IMR-90 (cell line): ENCODE results near the gene PSMB2. TPM values are rescaled to one million over a fixed set of nuclear protein-coding genes. Genes with fewer than 3 reads are reported as not detected.
"Not testable (repeated sequence)": the region's sequence is repeated elsewhere in the genome, so short reads cannot be mapped to it uniquely, and the experiment has no call there.

Experiments used
- ATAC-seq: fragments of 200-7000 bp; cut with Tn5 transposase; 2 replicates; pipeline ENCODE4 v1.9.1; 2020; ENCODE audit warnings: low read depth, mild to moderate bottlenecking, moderate library complexity
- BruUV-seq: library from RNA; stranded (reverse); fragments of 400-500 nt; replicated peaks from 2 replicates; lab custom pipeline; 2021; lab: Mats Ljungman, UMichigan
- CTCF ChIA-PET: fragments of 300-600 bp; formaldehyde crosslinking; extraction: SDS; loops from one replicate; lab custom pipeline; 2021; ENCODE audit warnings: antibody characterized with exemption; lab: Yijun Ruan, JAX
- POLR2A ChIA-PET: fragments of 300-600 bp; sonication (Branson Sonifier 250); formaldehyde crosslinking; loops from one replicate; lab custom pipeline; 2022; ENCODE audit warnings: antibody characterized with exemption; ENCODE audit not compliant: unreplicated experiment; lab: Charles Lee
- DNase-seq: peaks from one replicate; pipeline ENCODE4 v3.0.0; 2013
- H2AFZ ChIP-seq: replicated peaks from 2 replicates; pipeline ENCODE3; 2013; ENCODE audit warnings: low read length, mild to moderate bottlenecking; ENCODE audit not compliant: poor library complexity
- H2AK5ac ChIP-seq: 2 replicates; pipeline ENCODE4 v1.6.1; 2013; ENCODE audit warnings: low read depth, low read length, inconsistent platforms
- H2AK9ac ChIP-seq: replicated peaks from 2 replicates; pipeline ENCODE3; 2013; ENCODE audit warnings: mild to moderate bottlenecking, low read depth, low read length, moderate library complexity; ENCODE audit not compliant: poor library complexity
- H2BK120ac ChIP-seq: 2 replicates; pipeline ENCODE4 v1.6.1; 2013; ENCODE audit warnings: low read depth, low read length, inconsistent platforms
- H2BK15ac ChIP-seq: 3 replicates; pipeline ENCODE4 v1.6.1; 2013; ENCODE audit warnings: low read depth, low read length, inconsistent platforms
- H2BK20ac ChIP-seq: 2 replicates; pipeline ENCODE4 v1.6.1; 2013; ENCODE audit warnings: low read depth, mild to moderate bottlenecking, inconsistent platforms, low read length, moderate library complexity
- H2BK5ac ChIP-seq: 2 replicates; pipeline ENCODE4 v1.6.1; 2013; ENCODE audit warnings: mild to moderate bottlenecking, low read depth, low read length, inconsistent platforms; ENCODE audit not compliant: poor library complexity, severe bottlenecking
- H3K14ac ChIP-seq: replicated peaks from 2 replicates; pipeline ENCODE4 v1.6.1; 2013; ENCODE audit warnings: low read depth, low read length, inconsistent platforms
- H3K18ac ChIP-seq: 2 replicates; pipeline ENCODE4 v1.6.1; 2013; ENCODE audit warnings: low read depth, low read length, control low read depth
- H3K23ac ChIP-seq: 2 replicates; pipeline ENCODE4 v1.6.1; 2013; ENCODE audit warnings: low read depth, low read length, inconsistent platforms
- H3K27ac ChIP-seq: 2 replicates; pipeline ENCODE4 v1.5.1; 2013; ENCODE audit warnings: mild to moderate bottlenecking, control low read depth, low read length; ENCODE audit not compliant: insufficient read depth
- H3K27me3 ChIP-seq: 2 replicates; pipeline ENCODE4 v1.6.1; 2013; ENCODE audit warnings: low read length; ENCODE audit not compliant: control insufficient read depth, insufficient read depth
- H3K36me3 ChIP-seq: 2 replicates; pipeline ENCODE4 v1.6.1; 2013; ENCODE audit warnings: low read length, mixed read lengths; ENCODE audit not compliant: control insufficient read depth, insufficient read depth
- H3K4ac ChIP-seq: 2 replicates; pipeline ENCODE4 v1.6.1; 2013; ENCODE audit warnings: low read depth, low read length, inconsistent platforms
- H3K4me1 ChIP-seq: 2 replicates; pipeline ENCODE4 v1.6.1; 2013; ENCODE audit warnings: low read length, mixed read lengths; ENCODE audit not compliant: control insufficient read depth, insufficient read depth
- H3K4me2 ChIP-seq: 2 replicates; pipeline ENCODE4 v1.6.1; 2013; ENCODE audit warnings: low read depth, mild to moderate bottlenecking, control low read depth, low read length, moderate library complexity
- H3K4me3 ChIP-seq: 2 replicates; pipeline ENCODE4 v1.5.1; 2013; ENCODE audit warnings: low read depth, mild to moderate bottlenecking, control low read depth, low read length, moderate library complexity; ENCODE audit not compliant: insufficient read depth
- H3K56ac ChIP-seq: 2 replicates; pipeline ENCODE4 v1.6.1; 2013; ENCODE audit warnings: low read length, inconsistent platforms; ENCODE audit not compliant: insufficient read depth; ENCODE audit errors: extremely low read depth
- H3K79me1 ChIP-seq, 2 experiments: 2 replicates each; pipeline ENCODE4 v1.6.1; 2013; ENCODE audit warnings: low read length in 2 of 2, inconsistent platforms in 1 of 2, low read depth in 1 of 2
- H3K9ac ChIP-seq: 2 replicates; pipeline ENCODE4 v1.6.1; 2013; ENCODE audit warnings: low read depth, low read length, control low read depth
- H3K9me1 ChIP-seq: 2 replicates; pipeline ENCODE4 v1.6.1; 2013; ENCODE audit warnings: low read length, inconsistent platforms; ENCODE audit not compliant: insufficient read depth
- H3K9me3 ChIP-seq: 2 replicates; pipeline ENCODE4 v1.6.1; 2013; ENCODE audit warnings: low read length; ENCODE audit not compliant: control insufficient read depth, insufficient read depth
- H4K20me1 ChIP-seq: 2 replicates; pipeline ENCODE4 v1.6.1; 2013; ENCODE audit warnings: low read length, inconsistent platforms; ENCODE audit not compliant: insufficient read depth
- H4K5ac ChIP-seq: 2 replicates; pipeline ENCODE4 v1.6.1; 2013; ENCODE audit warnings: mild to moderate bottlenecking, low read depth, low read length, control low read depth
- H4K8ac ChIP-seq, 2 experiments: 2 replicates each; pipeline ENCODE4 v1.6.1; 2013; ENCODE audit warnings: low read depth in 2 of 2, low read length in 2 of 2, control low read depth in 1 of 2, inconsistent platforms in 1 of 2
- H4K91ac ChIP-seq: 2 replicates; pipeline ENCODE4 v1.6.1; 2013; ENCODE audit warnings: low read depth, low read length, inconsistent platforms; ENCODE audit not compliant: insufficient read depth
- BHLHE40 ChIP-seq: fragments of 150-350 bp; IDR thresholded peaks from 2 replicates; pipeline ENCODE4 v1.6.1; 2016; ENCODE audit warnings: mild to moderate bottlenecking, low read depth, low read length
- CEBPB ChIP-seq: IDR thresholded peaks from 2 replicates; pipeline ENCODE4 v1.6.1; 2012; ENCODE audit warnings: low read depth, low read length, improper control_type of control experiment
- MXI1 ChIP-seq: IDR thresholded peaks from 2 replicates; pipeline ENCODE4 v1.6.1; 2012; ENCODE audit warnings: low read depth, mild to moderate bottlenecking, low read length, moderate library complexity, borderline replicate concordance
- RFX5 ChIP-seq: IDR thresholded peaks from 2 replicates; pipeline ENCODE4 v1.8.0; 2012; ENCODE audit warnings: low read depth, mild to moderate bottlenecking, low read length, moderate library complexity
- SMC3 ChIP-seq: fragments of 150-350 bp; IDR thresholded peaks from 2 replicates; pipeline ENCODE4 v1.6.1; 2016; ENCODE audit warnings: low read depth, mild to moderate bottlenecking, antibody characterized with exemption, low read length, moderate library complexity
- WGBS, 2 experiments: methylation state at CpG; one replicate each; pipeline versions ENCODE4 v1.1.5 to v1.1.7; 2013; ENCODE audit warnings: missing lambda C conversion rate in 2 of 2; ENCODE audit not compliant: insufficient read length in 1 of 2; ENCODE audit errors: extremely low coverage in 2 of 2; 5-methylcytosine and 5-hydroxymethylcytosine counted together
- dilution Hi-C: fragments of 300-500 bp; cut with HindIII; formaldehyde crosslinking; loops from one replicate; pipeline ENCODE4 v1.14.3; 2018; ENCODE audit warnings: low sequenced_read_pairs; ENCODE audit not compliant: unreplicated experiment
- in situ Hi-C: fragments of 300-500 bp; cut with MboI; formaldehyde crosslinking; loops from 3 replicates; pipeline ENCODE4 v1.14.3; 2019; ENCODE audit warnings: low sequenced_read_pairs, inconsistent platforms, mixed read lengths
- intact Hi-C: fragments of 100-400 bp; cut with micrococcal nuclease; formaldehyde crosslinking; loops from 2 replicates; pipeline ENCODE4 v1.10.0; 2022
- polyA plus RNA-seq, 3 experiments: library from polyadenylated mRNA; depleted of rRNA; stranded (reverse); fragments of >200 nt; gene quantifications; 2 replicates each; pipeline ENCODE4 v1.2.3, GENCODE V29; 2012; ENCODE audit warnings: low replicate concordance in 1 of 3
- total RNA-seq: library from RNA; depleted of rRNA; stranded (reverse); fragments of >200 nt; gene quantifications from 2 replicates; pipeline ENCODE4 v1.2.3, GENCODE V29; 2012

The PSMB2 gene
- total and polyA plus RNA-seq, 2 of the 4 experiments (the other 2 are of a cell fraction), result 23.8 to 86.2 TPM

DNA sequence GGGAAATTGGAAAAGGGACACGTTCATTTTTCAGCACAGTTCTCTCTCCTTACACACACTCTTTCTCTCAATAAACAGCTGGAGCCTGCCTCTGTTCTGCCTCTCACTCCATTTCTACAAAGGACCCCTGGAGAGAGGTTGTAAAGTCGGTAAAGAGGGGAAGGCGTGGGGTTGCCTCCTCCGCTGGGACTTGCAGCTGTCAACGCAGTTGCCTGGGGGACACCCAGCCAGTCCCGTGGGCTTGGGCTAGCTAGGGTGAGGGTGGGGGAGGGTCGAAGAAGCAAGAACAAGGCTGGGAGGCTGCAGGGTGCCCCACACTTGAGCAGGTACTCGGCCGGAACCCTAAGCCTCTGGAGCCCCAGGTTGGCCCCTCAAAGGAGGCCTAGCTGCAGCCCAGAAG, 49.8 kb upstream of the PSMB2 start (continued):
- TF ChIP-seq RFX5 (no peak), SMC3 (no peak), MXI1 (no peak), BHLHE40 (no peak), CEBPB (no peak)

DNA sequence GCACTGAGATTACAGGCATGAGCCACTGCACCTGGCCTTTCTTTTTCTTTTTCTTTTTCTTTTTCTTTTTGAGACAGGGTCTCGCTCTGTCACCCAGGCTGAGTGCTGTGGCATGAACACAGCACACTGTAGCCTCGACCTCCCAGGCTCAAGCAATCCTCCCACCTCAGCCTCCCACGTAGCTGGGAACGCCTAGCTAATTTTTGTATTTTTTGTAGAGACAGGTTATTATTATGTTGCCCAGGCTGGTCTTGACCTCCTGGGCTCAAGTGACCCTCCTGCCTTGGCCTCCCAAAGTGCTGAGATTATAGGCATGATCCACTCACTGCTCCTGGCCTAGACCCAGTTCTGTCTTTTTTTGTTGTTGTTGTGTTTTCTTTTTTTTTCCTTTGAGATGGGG, 48.8 kb upstream of the PSMB2 start:
- H3K56ac ChIP-seq, H3K79me1 ChIP-seq, H3K18ac ChIP-seq, H3K9me1 ChIP-seq, H2AFZ ChIP-seq, H4K20me1 ChIP-seq, H2BK5ac ChIP-seq, POLR2A ChIA-PET, H4K91ac ChIP-seq, H3K9me3 ChIP-seq, H3K27ac ChIP-seq, DNase-seq, H3K9ac ChIP-seq, H3K36me3 ChIP-seq, H3K4me2 ChIP-seq, H2BK15ac ChIP-seq, H2AK5ac ChIP-seq, H3K4me1 ChIP-seq, H2BK20ac ChIP-seq, H3K14ac ChIP-seq, BruUV-seq, H3K23ac ChIP-seq, H2BK120ac ChIP-seq, H3K4me3 ChIP-seq, dilution Hi-C loops, H3K4ac ChIP-seq, H4K5ac ChIP-seq, H2AK9ac ChIP-seq, ATAC-seq, H4K8ac ChIP-seq, CTCF ChIA-PET, in situ Hi-C loops, intact Hi-C loops: not testable (repeated sequence)
- WGBS, 2 experiments, result no CpG with 5 or more reads among the region's 4 CpGs
- peaks cover 30% of the 10 kb centered on the region for H3K27me3 ChIP-seq
